RWPE2 (cell line): ENCODE data around the gene NIP7.

Source experiments
- ATAC-seq: fragments of 200-7000 bp; cut with Tn5 transposase; 3 replicates; pipeline ENCODE4 v1.9.1; 2021; ENCODE audit warnings: low read depth
- DNase-seq: peaks from one replicate; pipeline ENCODE4 v3.0.0-alpha.2; 2020; ENCODE audit warnings: low spot score
- H3K27ac ChIP-seq: fragments of 450-650 bp; 2 replicates; pipeline ENCODE4 v1.5.1; 2017; ENCODE audit warnings: mild to moderate bottlenecking; ENCODE audit not compliant: poor library complexity, severe bottlenecking
- H3K27me3 ChIP-seq: fragments of 250-450 bp; sonication (Bioruptor Pico); 2 replicates; pipeline ENCODE4 v1.5.1; 2021; ENCODE audit warnings: mild to moderate bottlenecking, moderate library complexity; ENCODE audit not compliant: insufficient read depth, poor library complexity, severe bottlenecking
- H3K36me3 ChIP-seq: fragments of 250-450 bp; sonication (Bioruptor Pico); 2 replicates; pipeline ENCODE4 v1.5.1; 2020; ENCODE audit warnings: low read depth, mild to moderate bottlenecking, moderate library complexity
- H3K4me1 ChIP-seq: fragments of 250-450 bp; sonication (Bioruptor Pico); 2 replicates; pipeline ENCODE4 v1.5.1; 2021; ENCODE audit warnings: mild to moderate bottlenecking, moderate library complexity; ENCODE audit not compliant: insufficient read depth, poor library complexity, severe bottlenecking
- H3K4me3 ChIP-seq: fragments of 250-450 bp; sonication (Bioruptor Pico); 2 replicates; pipeline ENCODE4 v1.5.1; 2021; ENCODE audit warnings: mild to moderate bottlenecking, moderate library complexity; ENCODE audit not compliant: severe bottlenecking
- H3K9me3 ChIP-seq: fragments of 250-450 bp; sonication (Bioruptor Pico); 2 replicates; pipeline ENCODE4 v1.5.1; 2021; ENCODE audit warnings: mild to moderate bottlenecking, moderate library complexity; ENCODE audit not compliant: severe bottlenecking
- CTCF ChIP-seq: fragments of 450-650 bp; IDR thresholded peaks from one replicate; pipeline ENCODE4 v1.5.1; 2017; ENCODE audit warnings: mild to moderate bottlenecking, moderate library complexity; ENCODE audit not compliant: poor library complexity, severe bottlenecking

NIP7 gene

GRCh38 chr16:69324585-69325253 is 14.9 kb upstream of the NIP7 start:
- TF ChIP-seq CTCF, result no peak
- Histone ChIP-seq H3K9me3 (no peaks in the 10 kb centered on the region), H3K27me3 (no peaks in the 10 kb centered on the region), H3K36me3 (peaks cover 91% of the 10 kb centered on the region), H3K4me1 (peaks cover 13% of the 10 kb centered on the region), H3K27ac (no peak overlapping the region), H3K4me3 (no peak overlapping the region)
- DNase-seq, result no peak
- no peak for ATAC-seq

DNA sequence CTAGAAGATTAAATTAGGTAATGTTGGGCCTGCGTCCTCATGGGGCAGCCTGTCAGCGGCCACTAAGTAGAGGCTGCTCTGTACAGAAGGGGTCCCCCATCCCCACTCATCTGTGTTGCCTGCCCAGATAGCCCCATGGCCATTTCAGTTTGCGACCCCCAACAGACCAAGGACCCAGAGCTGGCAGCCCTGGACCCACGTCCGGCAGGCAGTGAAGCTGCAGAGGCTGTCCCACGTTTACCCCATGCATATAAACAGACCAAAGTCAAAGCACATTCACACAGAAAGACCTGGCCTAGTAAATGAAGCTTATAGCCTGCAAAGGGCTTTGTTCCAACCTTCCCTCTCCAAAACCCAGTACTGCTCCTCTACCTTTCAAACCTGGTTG is 13.8 kb upstream of the NIP7 start:
- Histone ChIP-seq H3K27me3 (no peaks in the 10 kb centered on the region), H3K4me3 (no peak overlapping the region), H3K9me3 (no peaks in the 10 kb centered on the region), H3K36me3 (peaks cover 81% of the 10 kb centered on the region), H3K4me1 (peaks cover 13% of the 10 kb centered on the region), H3K27ac (no peak overlapping the region)
- TF ChIP-seq CTCF, result no peak
- DNase-seq (peak; percentile 38), ATAC-seq (no peak)

DNA sequence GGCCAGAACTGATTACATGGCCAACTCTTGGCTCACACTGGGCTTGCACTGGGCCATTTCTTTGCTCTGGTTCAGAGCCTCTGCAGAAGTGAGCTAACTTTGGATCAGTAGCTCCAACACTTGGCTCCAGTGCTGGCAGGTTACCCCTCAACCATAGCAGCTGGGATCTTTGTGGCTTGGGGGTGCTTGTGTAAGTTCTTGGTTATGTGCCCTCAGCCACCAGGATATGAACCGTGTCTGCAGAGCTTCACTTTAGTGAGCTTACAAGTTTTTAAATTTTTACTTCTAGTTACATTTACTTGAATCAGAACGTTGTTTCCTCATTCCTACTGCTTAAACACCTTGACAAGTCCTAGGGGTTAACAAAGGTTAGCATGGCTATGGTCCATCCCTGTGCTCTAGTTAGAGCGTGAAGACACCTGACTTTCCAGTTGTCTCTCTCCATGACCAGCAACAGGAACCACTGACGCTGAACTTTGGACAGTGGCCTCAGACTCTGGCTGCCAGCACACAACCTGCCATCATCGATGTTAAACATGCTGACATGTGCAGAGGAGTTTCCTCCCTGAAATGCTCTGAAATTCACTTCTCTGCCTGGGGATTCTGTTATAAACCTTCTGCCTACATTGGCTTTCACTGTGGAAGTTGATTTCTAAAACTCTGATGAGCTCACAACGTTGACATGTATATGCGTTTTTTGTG is 13.2 kb upstream of the NIP7 start:
- Histone ChIP-seq H3K9me3 (no peaks in the 10 kb centered on the region), H3K36me3 (peaks cover 79% of the 10 kb centered on the region), H3K27ac (no peak overlapping the region), H3K4me1 (peaks cover 13% of the 10 kb centered on the region), H3K4me3 (no peak overlapping the region), H3K27me3 (no peaks in the 10 kb centered on the region)
- no peak for ATAC-seq
- no peak for TF ChIP-seq CTCF
- DNase-seq, result peak; percentile 17

DNA sequence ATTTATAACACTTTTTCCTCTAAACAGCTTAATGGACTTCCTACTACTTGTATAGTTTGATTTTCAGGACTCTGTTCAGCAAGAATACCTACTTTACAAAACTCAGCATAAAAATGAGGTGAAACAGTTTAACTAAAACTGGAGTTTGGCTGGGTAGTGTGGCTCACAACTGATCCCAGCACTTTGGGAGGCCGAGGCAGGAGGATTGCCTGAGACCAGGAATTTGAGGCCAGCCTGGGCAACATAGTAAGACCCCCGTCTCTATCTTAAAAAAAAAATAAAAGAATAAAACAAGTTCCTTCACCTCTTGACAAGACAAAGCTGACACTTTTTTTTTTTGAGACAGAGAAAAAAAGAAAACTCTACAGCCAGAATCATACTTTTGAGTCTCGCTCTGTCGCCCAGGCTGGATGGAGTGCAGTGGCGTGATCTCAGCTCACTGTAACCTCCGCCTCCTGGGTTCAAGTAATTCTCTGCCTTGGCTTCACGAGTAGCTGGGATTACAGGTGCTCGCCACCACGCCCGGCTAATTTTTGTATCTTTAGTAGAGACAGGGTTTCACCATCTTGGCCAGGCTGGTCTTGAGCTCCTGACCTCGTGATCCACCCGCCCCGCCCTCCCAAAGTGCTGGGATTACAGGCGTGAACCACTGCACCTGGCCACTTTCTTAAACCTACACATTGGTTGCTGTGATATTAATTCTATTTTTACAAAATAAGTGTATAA is 11.8 kb upstream of the NIP7 start:
- no peaks in the 10 kb centered on the region for H3K27me3 ChIP-seq
- peak overlapping the region; percentile 57 for H3K27ac ChIP-seq
- H3K36me3 ChIP-seq, result peaks cover 77% of the 10 kb centered on the region
- H3K4me3 ChIP-seq, result no peak overlapping the region
- DNase-seq (peak; percentile 20), ATAC-seq (no peak)
- H3K9me3 ChIP-seq, result no peaks in the 10 kb centered on the region
- TF ChIP-seq CTCF, result no peak
- peaks cover 13% of the 10 kb centered on the region for H3K4me1 ChIP-seq
